Fibroblast of lung (primary cell): ENCODE data around the gene IRGC. TPM values are rescaled to one million over a fixed set of nuclear protein-coding genes. Genes with fewer than 3 reads are reported as not detected.

Experiments
- DNase-seq, 2 donors: peaks; one replicate each; pipeline versions ENCODE4 v3.0.0 to v3.0.0-alpha.2; 2010; ENCODE audit warnings: low read depth in 2 of 2
- H2AFZ ChIP-seq: 2 replicates; pipeline ENCODE4 v1.5.1; 2012; ENCODE audit warnings: low read length, control low read depth, inconsistent platforms
- H3K27ac ChIP-seq: 2 replicates; pipeline ENCODE4 v1.5.1; 2011; ENCODE audit warnings: low read length, control low read depth; ENCODE audit not compliant: insufficient read depth
- H3K27me3 ChIP-seq: 2 replicates; pipeline ENCODE4 v1.5.1; 2011; ENCODE audit warnings: mild to moderate bottlenecking, low read length; ENCODE audit not compliant: control insufficient read depth, insufficient read depth
- H3K36me3 ChIP-seq: 2 replicates; pipeline ENCODE4 v1.5.1; 2011; ENCODE audit warnings: low read length; ENCODE audit not compliant: control insufficient read depth, insufficient read depth
- H3K4me1 ChIP-seq: 2 replicates; pipeline ENCODE4 v1.5.1; 2011; ENCODE audit warnings: low read length; ENCODE audit not compliant: control insufficient read depth, insufficient read depth; ENCODE audit errors: extremely low read depth
- H3K4me2 ChIP-seq: 2 replicates; pipeline ENCODE4 v1.5.1; 2011; ENCODE audit warnings: low read length, control low read depth; ENCODE audit not compliant: insufficient read depth; ENCODE audit errors: extremely low read depth
- H3K4me3 ChIP-seq, 4 experiments: fragments of 200-600 bp in 1 of 4; sonication (generic) in 1 of 4; replicated peaks in 1 of 4; 2 replicates each; pipeline ENCODE4 v1.5.1; 2011 to 2016; ENCODE audit warnings: low read length in 4 of 4, low read depth in 3 of 4, mild to moderate bottlenecking in 3 of 4, control low read depth in 2 of 4, inconsistent platforms in 1 of 4, mixed read lengths in 1 of 4; ENCODE audit not compliant: insufficient read depth in 1 of 4; ENCODE audit errors: control extremely low read depth in 1 of 4
- H3K79me2 ChIP-seq: 2 replicates; pipeline ENCODE4 v1.5.1; 2012; ENCODE audit warnings: mild to moderate bottlenecking, low read length, inconsistent platforms; ENCODE audit not compliant: control insufficient read depth, insufficient read depth
- H3K9ac ChIP-seq: 2 replicates; pipeline ENCODE4 v1.5.1; 2011; ENCODE audit warnings: mild to moderate bottlenecking, low read length, control low read depth; ENCODE audit not compliant: insufficient read depth
- H3K9me3 ChIP-seq: 2 replicates; pipeline ENCODE4 v1.5.1; 2012; ENCODE audit warnings: low read depth, low read length; ENCODE audit not compliant: control insufficient read depth, insufficient read depth
- H4K20me1 ChIP-seq: 2 replicates; pipeline ENCODE4 v1.5.1; 2011; ENCODE audit warnings: low read length; ENCODE audit not compliant: control insufficient read depth, insufficient read depth; ENCODE audit errors: extremely low read depth
- EZH2 ChIP-seq: IDR thresholded peaks from 2 replicates; pipeline ENCODE4 v1.5.1; 2012; ENCODE audit warnings: low read length, control low read depth, mild to moderate bottlenecking; ENCODE audit errors: missing control alignments
- polyA plus RNA-seq, 2 donors: library from polyadenylated mRNA; depleted of rRNA in 1 of 2; stranded (reverse) in 1 of 2; unstranded in 1 of 2; fragments of >200 nt; gene quantifications; 2 replicates each; pipeline ENCODE4 v1.2.1, GENCODE V29; 2011 to 2012; ENCODE audit warnings: missing spikeins in 1 of 2
- total RNA-seq: library from RNA; depleted of rRNA; stranded (reverse); fragments of >200 nt; gene quantifications from 2 replicates; pipeline ENCODE4 v1.2.1, GENCODE V29; 2014
- TF ChIP-seq, protein P1 (sequence below), 2 donors: IDR thresholded peaks in 1 of 2; conservative IDR thresholded peaks in 1 of 2; 1 replicate in 1 of 2; 2 replicates in 1 of 2; pipeline ENCODE4 v1.5.1; 2011 to 2012; ENCODE audit warnings: low read length in 2 of 2, control low read depth in 1 of 2, inconsistent platforms in 1 of 2, low read depth in 1 of 2, mild to moderate bottlenecking in 1 of 2

Gene IRGC
- total and polyA plus RNA-seq, 2 donors (not counting 1 experiment from before 2014, with no cell fraction given) = not detected

DNA sequence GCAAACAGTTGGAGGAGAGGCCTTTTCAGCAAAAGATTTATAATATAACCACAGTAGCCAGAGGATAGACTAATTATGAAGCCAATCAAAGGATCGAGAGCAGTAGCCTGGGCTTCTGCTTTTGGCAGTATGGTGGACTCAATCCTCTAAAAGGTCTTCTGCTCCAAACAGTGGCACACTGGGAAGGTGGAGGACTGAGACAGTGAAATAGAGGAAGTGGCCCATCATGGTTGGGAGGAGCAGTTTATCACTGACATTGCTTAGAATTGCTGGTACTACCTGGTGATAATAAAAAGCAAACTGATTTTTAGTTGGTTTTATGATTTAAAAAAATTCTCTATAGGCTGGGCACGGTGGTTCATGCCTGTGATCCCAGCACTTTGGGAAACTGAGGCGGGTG, 25.0 kb upstream of the IRGC start:
- no peak overlapping the region for H3K4me3 ChIP-seq
- no peak overlapping the region for H3K4me2 ChIP-seq
- no peak overlapping the region for H2AFZ ChIP-seq
- H3K9ac ChIP-seq = no peak overlapping the region
- no peaks in the 10 kb centered on the region for H3K36me3 ChIP-seq
- no peaks in the 10 kb centered on the region for H3K27me3 ChIP-seq
- H3K9me3 ChIP-seq = no peaks in the 10 kb centered on the region
- no peaks in the 10 kb centered on the region for H4K20me1 ChIP-seq
- no peaks in the 10 kb centered on the region for H3K4me1 ChIP-seq
- no peak overlapping the region for H3K27ac ChIP-seq
- no peaks in the 10 kb centered on the region for H3K79me2 ChIP-seq
- TF ChIP-seq, protein P1, sequence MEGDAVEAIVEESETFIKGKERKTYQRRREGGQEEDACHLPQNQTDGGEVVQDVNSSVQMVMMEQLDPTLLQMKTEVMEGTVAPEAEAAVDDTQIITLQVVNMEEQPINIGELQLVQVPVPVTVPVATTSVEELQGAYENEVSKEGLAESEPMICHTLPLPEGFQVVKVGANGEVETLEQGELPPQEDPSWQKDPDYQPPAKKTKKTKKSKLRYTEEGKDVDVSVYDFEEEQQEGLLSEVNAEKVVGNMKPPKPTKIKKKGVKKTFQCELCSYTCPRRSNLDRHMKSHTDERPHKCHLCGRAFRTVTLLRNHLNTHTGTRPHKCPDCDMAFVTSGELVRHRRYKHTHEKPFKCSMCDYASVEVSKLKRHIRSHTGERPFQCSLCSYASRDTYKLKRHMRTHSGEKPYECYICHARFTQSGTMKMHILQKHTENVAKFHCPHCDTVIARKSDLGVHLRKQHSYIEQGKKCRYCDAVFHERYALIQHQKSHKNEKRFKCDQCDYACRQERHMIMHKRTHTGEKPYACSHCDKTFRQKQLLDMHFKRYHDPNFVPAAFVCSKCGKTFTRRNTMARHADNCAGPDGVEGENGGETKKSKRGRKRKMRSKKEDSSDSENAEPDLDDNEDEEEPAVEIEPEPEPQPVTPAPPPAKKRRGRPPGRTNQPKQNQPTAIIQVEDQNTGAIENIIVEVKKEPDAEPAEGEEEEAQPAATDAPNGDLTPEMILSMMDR (conservative IDR thresholded peaks at IDR 0.05 in 1 of 2, IDR thresholded peaks at IDR 0.05 in 1 of 2; ENCODE audit: low read depth in 1 of 2, low read length in 2 of 2) = no peak
- no peak for TF ChIP-seq EZH2
- DNase-seq = no peak

DNA sequence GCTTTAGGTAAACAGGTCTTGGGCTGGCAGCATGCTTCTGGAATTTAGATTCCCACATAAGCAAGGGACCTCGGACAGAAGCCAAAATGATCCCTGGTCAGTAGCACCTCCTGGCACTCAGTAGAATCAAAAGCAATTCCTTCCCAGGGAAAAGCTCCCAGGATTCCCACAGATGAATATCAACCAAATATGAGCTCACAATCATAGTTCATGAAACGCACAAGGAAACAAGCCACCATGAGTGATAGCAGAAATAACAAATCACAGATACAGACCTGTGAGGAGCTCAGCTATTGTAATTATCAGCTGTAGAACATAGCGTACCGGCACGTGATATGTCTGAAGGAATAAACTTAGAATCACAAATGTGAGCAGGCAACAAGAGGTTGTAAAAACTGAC, 24.1 kb upstream of the IRGC start:
- Histone ChIP-seq H3K36me3 (no peaks in the 10 kb centered on the region), H3K27ac (no peak overlapping the region), H2AFZ (no peak overlapping the region), H3K4me3 (no peak overlapping the region), H3K4me1 (no peaks in the 10 kb centered on the region), H3K4me2 (no peak overlapping the region), H4K20me1 (no peaks in the 10 kb centered on the region), H3K79me2 (no peaks in the 10 kb centered on the region), H3K27me3 (no peaks in the 10 kb centered on the region), H3K9ac (no peak overlapping the region), H3K9me3 (no peaks in the 10 kb centered on the region)
- DNase-seq = no peak
- TF ChIP-seq, protein P1 (conservative IDR thresholded peaks at IDR 0.05 in 1 of 2, IDR thresholded peaks at IDR 0.05 in 1 of 2; ENCODE audit: low read depth in 1 of 2, low read length in 2 of 2) = no peak
- TF ChIP-seq EZH2 = no peak

DNA sequence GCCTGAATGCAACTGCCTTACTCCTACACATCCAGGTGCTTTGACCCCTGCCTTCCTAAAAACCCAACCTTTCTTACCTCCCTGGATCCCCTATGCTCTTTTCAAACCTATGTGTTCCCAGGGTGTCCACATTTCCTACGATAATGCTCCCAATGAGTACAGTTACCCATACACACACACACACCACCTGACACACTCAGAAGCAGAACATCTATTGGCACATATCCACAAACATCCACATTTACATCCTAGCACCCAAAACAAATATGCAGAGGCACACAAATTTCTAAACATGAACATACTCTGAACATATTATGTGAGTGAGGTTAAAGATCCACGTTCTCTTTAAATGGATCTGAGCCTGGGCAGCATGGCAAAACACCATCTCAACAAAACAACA, 23.5 kb upstream of the IRGC start:
- no peak overlapping the region for H3K4me2 ChIP-seq
- H3K27me3 ChIP-seq = peaks cover 3% of the 10 kb centered on the region
- no peaks in the 10 kb centered on the region for H3K9me3 ChIP-seq
- no peaks in the 10 kb centered on the region for H3K36me3 ChIP-seq
- no peaks in the 10 kb centered on the region for H3K4me1 ChIP-seq
- no peaks in the 10 kb centered on the region for H3K79me2 ChIP-seq
- no peak overlapping the region for H2AFZ ChIP-seq
- H3K9ac ChIP-seq = no peak overlapping the region
- no peak for DNase-seq
- TF ChIP-seq EZH2 = no peak
- TF ChIP-seq, protein P1 (conservative IDR thresholded peaks at IDR 0.05 in 1 of 2, IDR thresholded peaks at IDR 0.05 in 1 of 2; ENCODE audit: low read depth in 1 of 2, low read length in 2 of 2) = no peak
- no peak overlapping the region for H3K4me3 ChIP-seq
- no peaks in the 10 kb centered on the region for H4K20me1 ChIP-seq
- no peak overlapping the region for H3K27ac ChIP-seq
